Endothelial cell (in vitro differentiated cells): Measurements from ENCODE around the gene KIAA1217. TPM values are rescaled to one million over a fixed set of nuclear protein-coding genes. Genes with fewer than 3 reads are reported as not detected.

Experiments used
- DNase-seq: peaks from one replicate; pipeline ENCODE4 v3.0.0; 2021; ENCODE audit warnings: low spot score
- H3K27ac Mint-ChIP-seq: one replicate; pipeline ENCODE4 v1.8.0; 2021; ENCODE audit warnings: mixed read lengths, inconsistent platforms; ENCODE audit not compliant: unreplicated experiment
- H3K27me3 Mint-ChIP-seq: one replicate; pipeline ENCODE4 v1.8.0; 2021; ENCODE audit warnings: mild to moderate bottlenecking, moderate library complexity, mixed read lengths, inconsistent platforms; ENCODE audit not compliant: unreplicated experiment
- H3K36me3 Mint-ChIP-seq: one replicate; pipeline ENCODE4 v1.8.0; 2021; ENCODE audit warnings: mild to moderate bottlenecking, low read depth, mixed read lengths, inconsistent platforms; ENCODE audit not compliant: unreplicated experiment
- H3K4me1 Mint-ChIP-seq: one replicate; pipeline ENCODE4 v1.8.0; 2021; ENCODE audit warnings: mild to moderate bottlenecking, mixed read lengths, inconsistent platforms; ENCODE audit not compliant: unreplicated experiment
- H3K4me3 Mint-ChIP-seq: one replicate; pipeline ENCODE4 v1.8.0; 2021; ENCODE audit warnings: mild to moderate bottlenecking, mixed read lengths, inconsistent platforms; ENCODE audit not compliant: unreplicated experiment
- H3K9me3 Mint-ChIP-seq: one replicate; pipeline ENCODE4 v1.8.0; 2021; ENCODE audit warnings: mixed read lengths, inconsistent platforms; ENCODE audit not compliant: unreplicated experiment
- total RNA-seq: library from RNA; stranded (reverse); fragmentation: NEBNext Ultra II Directional; extraction: Animal tissue kit (Norgen Biotek cat#: 25700); gene quantifications from one replicate; pipeline ENCODE4 v1.2.1, GENCODE V29; 2021; ENCODE audit not compliant: unreplicated experiment
- TF ChIP-seq, protein P1 (sequence below): fragments of 200-600 bp; sonication (generic); IDR thresholded peaks from one replicate; pipeline ENCODE4 v1.5.0; 2021; ENCODE audit warnings: antibody characterized with exemption; ENCODE audit not compliant: unreplicated experiment

KIAA1217 gene
- total RNA-seq, 1 donor from 2014 or later, result 70.8 TPM

DNA sequence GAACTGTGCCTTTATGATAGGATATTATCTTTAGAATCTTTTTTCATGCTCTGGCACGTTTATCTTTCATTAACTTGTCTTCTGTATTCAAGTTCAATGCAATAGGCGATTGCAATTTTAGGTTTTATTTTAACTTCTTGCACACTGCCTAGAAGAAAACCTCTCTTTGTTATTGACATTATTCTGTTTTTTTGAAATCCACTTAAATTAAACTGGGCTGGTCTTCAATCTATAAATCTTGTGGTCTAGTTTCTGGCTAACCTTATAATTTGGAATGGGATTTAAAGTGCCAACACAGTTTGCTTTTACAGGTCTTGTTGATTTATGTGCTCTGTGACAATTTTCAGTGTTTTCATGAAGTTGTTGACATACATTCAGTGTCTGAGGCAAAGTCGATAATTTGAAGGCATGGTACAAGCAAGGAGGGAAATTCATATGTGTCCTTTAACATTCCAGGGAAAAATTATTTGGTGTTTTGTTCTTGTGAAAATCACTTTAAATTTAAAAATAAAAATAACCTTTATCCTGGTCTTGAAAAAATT lies 240.9 kb downstream of the KIAA1217 start:
- Mint-ChIP-seq H3K36me3 (peaks cover 10% of the 10 kb centered on the region), H3K27me3 (peaks cover under 1% of the 10 kb centered on the region), H3K27ac (no peak overlapping the region), H3K4me1 (peaks cover 3% of the 10 kb centered on the region), H3K4me3 (no peak overlapping the region), H3K9me3 (no peaks in the 10 kb centered on the region)
- DNase-seq, result no peak
- TF ChIP-seq, protein P1, sequence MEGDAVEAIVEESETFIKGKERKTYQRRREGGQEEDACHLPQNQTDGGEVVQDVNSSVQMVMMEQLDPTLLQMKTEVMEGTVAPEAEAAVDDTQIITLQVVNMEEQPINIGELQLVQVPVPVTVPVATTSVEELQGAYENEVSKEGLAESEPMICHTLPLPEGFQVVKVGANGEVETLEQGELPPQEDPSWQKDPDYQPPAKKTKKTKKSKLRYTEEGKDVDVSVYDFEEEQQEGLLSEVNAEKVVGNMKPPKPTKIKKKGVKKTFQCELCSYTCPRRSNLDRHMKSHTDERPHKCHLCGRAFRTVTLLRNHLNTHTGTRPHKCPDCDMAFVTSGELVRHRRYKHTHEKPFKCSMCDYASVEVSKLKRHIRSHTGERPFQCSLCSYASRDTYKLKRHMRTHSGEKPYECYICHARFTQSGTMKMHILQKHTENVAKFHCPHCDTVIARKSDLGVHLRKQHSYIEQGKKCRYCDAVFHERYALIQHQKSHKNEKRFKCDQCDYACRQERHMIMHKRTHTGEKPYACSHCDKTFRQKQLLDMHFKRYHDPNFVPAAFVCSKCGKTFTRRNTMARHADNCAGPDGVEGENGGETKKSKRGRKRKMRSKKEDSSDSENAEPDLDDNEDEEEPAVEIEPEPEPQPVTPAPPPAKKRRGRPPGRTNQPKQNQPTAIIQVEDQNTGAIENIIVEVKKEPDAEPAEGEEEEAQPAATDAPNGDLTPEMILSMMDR, result no peak

DNA sequence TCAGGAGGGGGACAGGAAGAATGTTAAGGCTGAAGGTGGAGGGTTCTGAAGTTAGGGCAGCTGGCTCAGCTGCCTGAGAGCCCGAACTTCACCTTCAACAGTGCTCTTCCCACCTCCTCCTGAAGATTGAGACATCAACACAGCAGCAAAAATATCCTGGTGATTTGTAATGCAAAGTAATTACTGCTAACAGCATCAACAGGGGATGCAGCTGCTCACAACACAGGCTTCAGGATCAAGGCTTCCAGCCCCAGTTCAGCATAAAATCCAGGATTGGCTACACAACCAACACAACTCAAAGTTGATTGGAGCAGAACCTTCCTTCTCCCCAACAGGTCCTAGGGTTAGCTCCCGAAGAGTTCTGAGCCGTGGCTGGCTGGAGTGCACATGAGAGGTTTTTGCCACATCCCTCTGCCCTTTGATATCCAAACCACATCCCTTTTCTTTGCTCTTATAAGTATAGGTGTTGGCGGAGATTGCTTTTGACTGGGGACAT lies 242.4 kb downstream of the KIAA1217 start:
- DNase-seq, result no peak
- no peaks in the 10 kb centered on the region for H3K27me3 Mint-ChIP-seq

GRCh38 chr10:24452030-24452429 lies 243.1 kb downstream of the KIAA1217 start:
- Mint-ChIP-seq H3K9me3 (no peaks in the 10 kb centered on the region), H3K36me3 (peaks cover 7% of the 10 kb centered on the region), H3K4me3 (no peak overlapping the region), H3K27me3 (no peaks in the 10 kb centered on the region), H3K27ac (no peak overlapping the region), H3K4me1 (peaks cover 9% of the 10 kb centered on the region)
- TF ChIP-seq, protein P1, result no peak
- no peak for DNase-seq

More for the DNA sequence above, 242.4 kb downstream of the KIAA1217 start:
- no peak overlapping the region for H3K27ac Mint-ChIP-seq
- H3K36me3 Mint-ChIP-seq, result peaks cover 10% of the 10 kb centered on the region
- H3K4me3 Mint-ChIP-seq, result no peak overlapping the region
- no peaks in the 10 kb centered on the region for H3K9me3 Mint-ChIP-seq
- TF ChIP-seq, protein P1, result no peak
- peaks cover 6% of the 10 kb centered on the region for H3K4me1 Mint-ChIP-seq

DNA sequence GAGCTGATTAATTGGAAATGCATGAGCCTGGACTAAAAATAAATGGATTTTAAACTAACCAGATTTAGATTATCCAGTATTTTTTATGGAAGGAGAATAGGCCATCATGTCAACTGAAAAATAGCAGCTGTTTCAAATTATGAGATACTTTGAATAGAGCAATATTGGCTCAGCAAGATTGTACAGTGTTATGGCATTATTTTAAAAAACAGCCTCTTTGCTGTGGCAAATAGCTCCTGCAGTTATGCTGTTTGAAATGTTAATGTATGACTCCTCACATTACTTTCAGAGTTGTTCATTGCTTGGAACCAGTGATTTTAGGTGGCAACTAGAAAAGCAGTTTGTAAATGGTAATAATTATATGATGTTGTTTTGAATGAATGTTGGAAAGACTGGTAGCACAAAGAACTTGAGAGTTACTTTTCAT lies 244.5 kb downstream of the KIAA1217 start:
- peaks cover 21% of the 10 kb centered on the region for H3K4me1 Mint-ChIP-seq
- TF ChIP-seq, protein P1, result no peak
- no peaks in the 10 kb centered on the region for H3K9me3 Mint-ChIP-seq
- DNase-seq, result no peak
- no peak overlapping the region for H3K27ac Mint-ChIP-seq
- peaks cover 12% of the 10 kb centered on the region for H3K36me3 Mint-ChIP-seq
- H3K4me3 Mint-ChIP-seq, result no peak overlapping the region
- no peaks in the 10 kb centered on the region for H3K27me3 Mint-ChIP-seq

GRCh38 chr10:24453973-24454372 lies 245.0 kb downstream of the KIAA1217 start:
- no peaks in the 10 kb centered on the region for H3K27me3 Mint-ChIP-seq
- no peak overlapping the region for H3K27ac Mint-ChIP-seq
- H3K36me3 Mint-ChIP-seq, result peaks cover 14% of the 10 kb centered on the region

More at GRCh38 chr10:24453973-24454372, 245.0 kb downstream of the KIAA1217 start:
- TF ChIP-seq, protein P1, result no peak
- Mint-ChIP-seq H3K9me3 (no peaks in the 10 kb centered on the region), H3K4me1 (peaks cover 22% of the 10 kb centered on the region), H3K4me3 (no peak overlapping the region)
- no peak for DNase-seq
